ENCODE measurements around the gene ZNF500.

DNA sequence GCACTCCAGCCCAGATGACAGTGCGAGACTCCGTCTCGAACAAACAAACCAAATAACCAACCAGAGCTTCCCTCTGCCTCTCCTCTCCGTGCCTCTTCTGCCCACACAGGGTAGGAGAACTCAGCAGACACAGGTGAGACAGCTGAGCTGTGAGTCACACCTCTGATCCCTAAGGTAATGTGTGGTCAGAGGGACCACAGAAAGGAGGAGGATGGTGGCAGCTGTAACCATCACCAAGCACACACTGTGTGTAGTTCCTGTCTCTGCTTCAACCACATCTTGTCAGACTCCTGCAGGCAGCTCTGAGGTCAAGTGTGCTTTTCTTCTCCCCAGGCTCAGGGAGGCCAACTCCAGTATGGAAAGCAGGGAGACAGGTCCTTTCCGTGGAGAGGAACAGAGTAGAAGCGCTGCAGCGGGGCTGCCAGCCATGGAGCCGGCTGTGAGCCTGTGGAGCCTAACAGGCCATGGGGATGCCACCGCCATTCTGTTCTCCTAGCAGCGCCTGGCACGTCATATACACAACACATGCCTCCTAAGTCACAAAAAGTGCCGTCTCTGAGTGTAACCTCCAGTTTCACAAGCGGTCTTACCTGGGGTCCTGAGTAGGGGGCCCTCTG is 66.5 kb downstream of the ZNF500 start:
- TF ChIP-seq, protein P1, sequence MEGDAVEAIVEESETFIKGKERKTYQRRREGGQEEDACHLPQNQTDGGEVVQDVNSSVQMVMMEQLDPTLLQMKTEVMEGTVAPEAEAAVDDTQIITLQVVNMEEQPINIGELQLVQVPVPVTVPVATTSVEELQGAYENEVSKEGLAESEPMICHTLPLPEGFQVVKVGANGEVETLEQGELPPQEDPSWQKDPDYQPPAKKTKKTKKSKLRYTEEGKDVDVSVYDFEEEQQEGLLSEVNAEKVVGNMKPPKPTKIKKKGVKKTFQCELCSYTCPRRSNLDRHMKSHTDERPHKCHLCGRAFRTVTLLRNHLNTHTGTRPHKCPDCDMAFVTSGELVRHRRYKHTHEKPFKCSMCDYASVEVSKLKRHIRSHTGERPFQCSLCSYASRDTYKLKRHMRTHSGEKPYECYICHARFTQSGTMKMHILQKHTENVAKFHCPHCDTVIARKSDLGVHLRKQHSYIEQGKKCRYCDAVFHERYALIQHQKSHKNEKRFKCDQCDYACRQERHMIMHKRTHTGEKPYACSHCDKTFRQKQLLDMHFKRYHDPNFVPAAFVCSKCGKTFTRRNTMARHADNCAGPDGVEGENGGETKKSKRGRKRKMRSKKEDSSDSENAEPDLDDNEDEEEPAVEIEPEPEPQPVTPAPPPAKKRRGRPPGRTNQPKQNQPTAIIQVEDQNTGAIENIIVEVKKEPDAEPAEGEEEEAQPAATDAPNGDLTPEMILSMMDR (conservative IDR thresholded peaks at IDR 0.05; ENCODE audit: low read depth in 2 of 2), result no peak
- no peak for TF ChIP-seq POLR2AphosphoS5 (IDR thresholded peaks at IDR 0.05; ENCODE audit: low read depth)
- TF ChIP-seq EZH2 (IDR thresholded peaks at IDR 0.05; ENCODE audit: low read depth, unreplicated experiment), result no peak
- no peak for TF ChIP-seq NANOG (IDR thresholded peaks at IDR 0.05; ENCODE audit: borderline replicate concordance)
- no peak for TF ChIP-seq ZNF114 (CRISPR knock-in tag; IDR thresholded peaks at IDR 0.05)

Data from GM23338 (cell line).